ELF-1 (cell line): ENCODE data around the gene PAX5.

Source experiments
- DNase-seq: peaks from one replicate; pipeline ENCODE4 v3.0.0-alpha.2; 2016; ENCODE audit warnings: low read depth, low spot score

PAX5 gene

GRCh38 chr9:36837431-36838405, 196.3 kb downstream of the PAX5 start:
- no peak for DNase-seq

DNA sequence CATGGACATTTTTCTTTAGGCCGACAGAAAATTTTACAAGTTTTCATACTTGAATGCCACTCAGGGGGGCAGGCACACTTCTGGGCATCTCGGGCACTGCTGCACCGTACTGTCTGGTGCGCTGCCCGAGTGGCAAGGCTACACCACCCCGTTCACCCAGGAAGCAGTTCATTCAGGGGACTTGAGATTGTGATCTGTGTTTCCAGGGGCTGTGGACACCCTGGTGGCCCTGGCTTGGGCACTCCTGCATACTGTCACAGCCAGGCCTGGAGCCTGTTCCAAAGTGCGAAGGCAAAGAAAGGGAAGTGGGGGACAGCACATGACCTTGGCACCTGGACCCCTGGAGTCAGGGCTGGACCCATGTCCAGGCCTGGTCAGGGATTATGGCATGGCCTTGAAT, 197.6 kb downstream of the PAX5 start:
- no peak for DNase-seq

GRCh38 chr9:36835271-36835996, 198.6 kb downstream of the PAX5 start:
- no peak for DNase-seq

GRCh38 chr9:36834736-36835135, 199.3 kb downstream of the PAX5 start:
- no peak for DNase-seq

- peak; percentile 29 for DNase-seq
Observed at GRCh38 chr9:36833954-36834353, 200.1 kb downstream of the PAX5 start.

- peak; percentile 13 for DNase-seq
Observed at GRCh38 chr9:36832164-36832795, 201.8 kb downstream of the PAX5 start.

DNA sequence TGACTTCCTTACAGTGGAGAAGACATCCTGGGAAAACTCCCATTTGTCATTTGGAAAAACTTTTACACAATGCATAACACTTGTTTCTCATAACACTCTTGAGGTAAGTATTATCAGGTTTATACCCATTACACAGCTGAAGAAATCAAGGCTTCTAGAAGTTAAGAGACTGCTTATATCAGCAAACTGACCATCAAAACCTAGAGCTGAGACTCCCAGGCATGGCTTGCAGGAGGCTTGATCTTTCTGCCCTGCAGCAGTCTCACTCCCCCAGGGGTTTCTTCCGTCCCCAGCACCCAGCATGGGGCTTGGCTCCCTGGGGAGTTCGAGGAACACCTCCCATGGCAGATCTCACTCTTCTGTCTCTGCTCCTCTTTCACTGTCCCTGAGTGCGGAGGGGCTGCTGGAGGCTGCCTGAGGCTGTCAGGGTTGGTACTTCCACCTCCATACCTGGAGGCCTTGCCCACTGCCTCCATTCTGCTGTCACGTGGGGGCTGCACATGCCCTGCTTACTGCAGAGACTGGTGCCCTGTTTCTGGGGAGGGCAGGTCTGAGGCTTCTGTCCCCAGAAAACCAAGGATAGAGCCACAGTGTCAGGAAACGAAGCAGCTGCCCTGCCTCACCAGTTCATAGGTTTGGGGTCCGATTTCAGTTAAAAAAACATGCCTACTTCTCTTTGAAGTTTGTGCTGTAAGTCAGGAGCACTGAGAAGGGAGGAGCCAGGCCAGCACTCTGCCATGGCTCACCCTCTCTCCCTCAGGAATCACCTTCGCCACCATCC, 202.5 kb downstream of the PAX5 start:
- peak; percentile 23 for DNase-seq

DNA sequence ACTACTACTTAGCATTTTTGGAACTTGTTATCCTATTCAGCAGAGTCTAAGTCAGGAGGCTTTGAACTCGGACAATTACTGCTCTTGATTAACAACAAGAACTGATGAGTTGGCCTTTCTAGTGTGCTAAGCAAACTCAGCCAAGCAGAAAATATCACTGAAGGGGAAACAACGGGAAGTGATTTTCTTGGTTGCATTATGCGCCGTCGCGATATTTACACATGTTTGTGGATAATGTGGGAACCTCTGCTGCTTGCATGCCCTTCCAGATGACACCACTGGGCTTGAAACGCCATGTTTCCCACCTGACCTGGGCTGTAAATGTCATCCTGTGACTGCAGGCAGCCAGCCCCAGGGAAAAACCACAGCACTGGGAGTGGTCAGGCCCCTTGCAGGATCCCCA, 205.5 kb downstream of the PAX5 start:
- DNase-seq = no peak

DNA sequence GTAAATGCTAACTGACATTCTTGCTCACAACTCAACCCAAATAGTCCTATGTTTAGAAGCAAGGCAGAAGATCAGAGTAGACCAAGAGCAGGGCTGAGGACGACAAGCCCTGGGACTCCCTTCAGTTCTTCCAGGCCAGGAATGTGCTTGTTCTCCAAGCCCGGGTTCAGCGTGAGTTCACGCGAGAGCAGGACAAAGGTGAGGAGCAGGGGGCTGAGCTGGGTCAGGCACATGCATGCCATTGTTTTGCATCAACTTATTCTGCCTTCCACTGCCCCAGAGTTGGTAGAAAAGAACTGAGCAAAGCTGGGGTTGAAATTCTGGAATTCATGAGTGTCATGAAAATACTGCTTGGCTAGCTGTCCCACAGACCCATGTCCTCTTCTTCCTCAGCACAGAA, 206.5 kb downstream of the PAX5 start:
- DNase-seq = peak; percentile 28

DNA sequence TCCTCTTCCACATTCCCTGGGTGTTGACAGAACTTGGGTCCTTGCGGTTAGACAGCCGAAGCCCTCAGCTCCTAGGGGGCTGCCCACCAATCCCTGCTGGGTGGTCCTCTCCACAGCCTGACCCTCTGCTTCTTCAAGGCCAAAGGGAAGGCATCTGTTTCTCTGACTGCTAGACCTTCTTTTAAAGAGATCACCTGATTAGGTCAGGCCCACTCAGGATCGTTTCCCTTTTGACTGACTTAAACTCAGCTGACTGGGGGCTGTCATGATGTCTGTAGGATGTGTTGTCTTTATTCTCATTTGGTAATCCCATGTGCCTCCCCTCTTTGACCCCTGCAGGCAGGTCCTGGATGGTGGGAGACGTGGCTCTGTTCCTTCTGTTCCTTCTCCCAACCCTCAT, 207.5 kb downstream of the PAX5 start:
- no peak for DNase-seq

DNA sequence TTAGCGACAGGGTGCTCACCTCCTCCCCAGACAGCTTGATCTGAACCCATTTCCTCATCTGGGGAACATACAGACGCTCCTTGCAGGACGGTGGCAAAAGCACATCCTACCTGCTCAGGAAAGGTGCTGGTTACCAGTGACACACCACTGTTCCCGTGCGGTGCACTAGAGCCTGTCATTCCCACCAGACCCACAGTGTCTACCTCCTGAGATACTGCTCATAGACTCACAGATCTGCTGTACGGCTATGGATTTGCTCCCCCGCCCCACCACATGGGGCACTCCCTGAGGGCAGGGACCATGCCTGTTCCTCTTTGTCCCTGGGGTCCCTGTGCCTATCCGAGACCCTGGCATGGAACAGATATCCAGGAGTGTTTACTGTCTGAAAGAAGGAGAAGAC, 208.9 kb downstream of the PAX5 start:
- DNase-seq = no peak

DNA sequence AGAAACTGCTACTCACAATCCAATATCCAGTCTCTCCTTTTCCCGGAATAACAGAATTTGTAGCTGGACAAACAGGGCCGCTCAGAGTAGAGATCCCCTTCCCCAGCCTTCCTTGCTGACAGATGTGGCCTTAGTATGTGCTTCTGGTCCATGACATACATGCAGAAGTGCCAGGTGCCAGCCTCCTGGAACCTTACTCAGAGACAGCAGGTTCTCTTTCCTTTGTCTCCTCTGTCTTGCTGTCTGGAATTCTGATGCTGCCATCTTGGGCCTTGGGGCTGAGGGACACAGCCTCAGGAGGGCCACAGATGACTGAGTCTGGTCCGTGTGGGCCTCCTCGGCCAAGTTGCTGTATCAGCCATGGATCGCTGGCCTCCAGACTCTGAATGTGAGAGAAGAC, 210.1 kb downstream of the PAX5 start:
- DNase-seq = no peak

DNA sequence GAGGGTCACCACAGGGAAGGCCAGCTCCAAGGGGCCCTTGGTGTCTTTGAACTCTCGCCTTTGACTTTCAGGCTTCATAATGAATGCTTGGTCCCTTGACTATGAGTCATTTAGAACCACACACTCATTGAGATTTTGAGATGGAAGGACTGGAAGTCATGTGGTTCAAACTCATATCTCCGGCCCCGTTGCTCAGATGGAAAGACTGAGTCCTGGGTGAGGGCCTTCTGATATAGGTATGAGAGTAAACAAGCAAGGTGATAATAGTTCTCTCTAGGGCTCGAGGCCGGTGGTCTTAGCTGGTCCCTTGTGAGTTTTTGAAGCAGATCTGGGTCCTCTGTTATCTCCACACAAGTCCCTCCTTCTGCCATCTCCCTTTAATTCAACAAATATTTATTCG, 210.6 kb downstream of the PAX5 start:
- no peak for DNase-seq

DNA sequence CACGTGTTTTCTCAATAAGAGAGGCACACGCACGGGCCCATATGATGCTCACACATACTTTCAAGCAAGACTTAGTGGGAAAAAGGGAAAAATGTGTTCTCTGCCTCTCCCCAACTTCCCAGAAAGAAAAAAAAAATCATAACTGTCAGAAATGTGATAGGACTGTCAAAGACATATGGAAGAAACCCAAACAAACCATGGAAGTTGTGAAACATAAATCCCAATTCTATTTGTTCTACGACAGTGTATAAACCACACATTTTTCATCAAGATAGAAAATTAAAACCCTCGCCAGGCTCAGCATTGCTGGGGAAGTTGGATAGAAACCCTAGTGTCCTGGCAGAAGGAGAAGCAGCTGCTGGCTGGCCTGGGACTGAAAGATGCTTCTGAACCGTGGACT, 211.9 kb downstream of the PAX5 start:
- DNase-seq = no peak

- DNase-seq = peak; percentile 18
Observed at GRCh38 chr9:36820392-36820861, 213.6 kb downstream of the PAX5 start.

GRCh38 chr9:36818965-36819870, 214.8 kb downstream of the PAX5 start:
- DNase-seq = peak; percentile 88

DNA sequence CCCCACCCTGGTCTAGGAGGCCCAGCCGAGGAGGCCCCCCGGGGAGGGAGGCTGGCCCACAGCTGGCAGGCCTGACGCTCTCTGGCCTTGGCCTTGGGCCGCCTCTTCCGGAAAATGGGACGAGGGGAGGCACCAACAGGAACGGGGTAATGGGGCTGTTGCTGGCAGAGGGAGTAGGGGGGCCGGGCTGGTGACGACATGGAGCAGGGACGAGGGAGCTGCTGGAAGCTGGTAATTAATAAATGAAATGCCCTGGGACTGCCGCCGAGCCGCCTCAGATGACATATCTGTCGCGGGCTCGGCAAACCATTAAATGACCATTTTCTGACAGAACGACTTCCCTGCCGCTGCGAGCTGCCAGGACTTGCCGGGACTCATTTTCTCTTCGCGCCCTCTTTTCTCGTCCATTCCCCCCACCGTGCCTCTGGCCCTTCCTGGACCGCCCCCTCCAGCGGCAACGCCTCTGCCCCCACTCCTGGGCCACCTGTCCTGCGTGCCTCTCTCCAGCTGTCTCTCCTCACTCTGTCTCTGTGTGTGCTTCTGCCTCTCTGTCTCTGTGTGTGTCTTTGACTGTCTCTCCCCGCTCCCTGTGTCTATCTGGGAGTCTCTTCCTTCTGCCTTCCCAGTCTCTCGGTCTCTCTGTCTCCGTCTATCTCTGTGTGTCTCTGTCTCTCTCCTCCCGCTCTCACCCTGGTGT, 215.7 kb downstream of the PAX5 start:
- DNase-seq = peak; percentile 11

GRCh38 chr9:36817160-36817834, 216.8 kb downstream of the PAX5 start:
- no peak for DNase-seq

GRCh38 chr9:36816371-36816770, 217.7 kb downstream of the PAX5 start:
- no peak for DNase-seq
